ENCODE results near the gene SH3BP5L.

SH3BP5L gene

DNA sequence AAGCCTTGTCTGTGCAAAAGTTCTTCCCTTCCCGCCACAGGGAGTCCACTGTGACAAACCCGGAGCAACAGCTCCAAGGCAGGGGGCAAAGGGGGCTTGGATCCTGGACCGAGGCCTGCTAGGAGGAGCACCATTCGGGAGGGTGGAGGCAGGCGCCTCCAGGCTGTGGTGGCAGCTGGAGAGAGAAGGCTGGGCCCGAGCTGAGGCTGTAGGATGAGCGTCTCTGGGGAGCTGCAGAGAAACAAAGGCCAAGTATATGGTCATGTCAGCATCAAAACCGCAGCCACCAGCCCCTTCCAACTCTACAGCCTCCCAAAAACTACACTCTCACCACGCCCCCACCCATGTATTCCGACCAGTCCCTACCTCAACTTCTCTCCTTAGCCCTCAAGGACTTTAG lies 579 bp downstream of the SH3BP5L start:
- DNase-seq = no peak

GRCh38 chr1:248824701-248825100 lies 1.0 kb downstream of the SH3BP5L start:
- no peak for DNase-seq

DNA sequence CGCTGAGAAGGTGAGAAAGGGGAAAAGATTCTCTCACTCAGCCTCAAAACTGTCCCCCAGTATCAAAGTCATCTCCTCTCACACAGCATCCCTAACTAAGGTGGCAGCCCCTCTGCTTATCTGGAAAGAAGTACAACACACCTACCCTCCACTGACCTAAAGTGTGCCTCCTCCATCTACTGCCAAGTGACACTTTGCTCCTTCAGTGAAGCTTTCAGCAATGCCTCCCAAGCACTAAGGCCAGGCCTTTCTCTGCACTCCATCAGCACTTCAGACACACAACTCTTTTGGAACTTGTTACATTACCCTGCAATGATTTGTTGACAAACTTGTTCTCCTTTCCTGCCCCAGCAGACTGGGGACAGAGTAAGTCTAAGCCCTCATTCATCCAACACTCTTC lies 1.4 kb downstream of the SH3BP5L start:
- no peak for DNase-seq

GRCh38 chr1:248823517-248824001 lies 2.2 kb downstream of the SH3BP5L start:
- DNase-seq = no peak

GRCh38 chr1:248822148-248823032 lies 3.3 kb downstream of the SH3BP5L start:
- no peak for DNase-seq

GRCh38 chr1:248821641-248822040 lies 4.1 kb downstream of the SH3BP5L start:
- no peak for DNase-seq

- DNase-seq = no peak
Observed at GRCh38 chr1:248821101-248821500, 4.6 kb downstream of the SH3BP5L start.

- DNase-seq = no peak
Observed at GRCh38 chr1:248820041-248820585, 5.6 kb downstream of the SH3BP5L start.

- no peak for DNase-seq
Observed at GRCh38 chr1:248818505-248819374, 7.0 kb downstream of the SH3BP5L start.

DNA sequence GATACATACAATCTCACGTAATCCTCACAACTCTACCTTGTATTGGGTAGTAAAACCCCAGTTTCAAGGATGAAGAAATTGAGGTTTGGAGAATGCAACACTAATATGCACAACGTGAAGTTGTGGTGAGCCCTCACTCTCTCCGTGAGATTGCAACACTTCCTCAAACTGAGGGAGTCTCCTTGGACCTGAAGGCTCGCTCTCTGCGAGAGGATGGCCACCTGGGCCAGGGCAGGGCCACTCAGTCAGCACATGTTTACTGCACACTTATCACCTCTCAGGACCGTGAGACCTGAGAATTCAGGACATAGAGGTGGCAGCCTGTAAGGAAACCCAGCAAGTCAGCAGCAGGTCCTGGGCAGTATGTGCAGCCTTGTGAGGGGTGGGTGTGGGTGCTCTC lies 8.7 kb downstream of the SH3BP5L start:
- no peak for DNase-seq

DNA sequence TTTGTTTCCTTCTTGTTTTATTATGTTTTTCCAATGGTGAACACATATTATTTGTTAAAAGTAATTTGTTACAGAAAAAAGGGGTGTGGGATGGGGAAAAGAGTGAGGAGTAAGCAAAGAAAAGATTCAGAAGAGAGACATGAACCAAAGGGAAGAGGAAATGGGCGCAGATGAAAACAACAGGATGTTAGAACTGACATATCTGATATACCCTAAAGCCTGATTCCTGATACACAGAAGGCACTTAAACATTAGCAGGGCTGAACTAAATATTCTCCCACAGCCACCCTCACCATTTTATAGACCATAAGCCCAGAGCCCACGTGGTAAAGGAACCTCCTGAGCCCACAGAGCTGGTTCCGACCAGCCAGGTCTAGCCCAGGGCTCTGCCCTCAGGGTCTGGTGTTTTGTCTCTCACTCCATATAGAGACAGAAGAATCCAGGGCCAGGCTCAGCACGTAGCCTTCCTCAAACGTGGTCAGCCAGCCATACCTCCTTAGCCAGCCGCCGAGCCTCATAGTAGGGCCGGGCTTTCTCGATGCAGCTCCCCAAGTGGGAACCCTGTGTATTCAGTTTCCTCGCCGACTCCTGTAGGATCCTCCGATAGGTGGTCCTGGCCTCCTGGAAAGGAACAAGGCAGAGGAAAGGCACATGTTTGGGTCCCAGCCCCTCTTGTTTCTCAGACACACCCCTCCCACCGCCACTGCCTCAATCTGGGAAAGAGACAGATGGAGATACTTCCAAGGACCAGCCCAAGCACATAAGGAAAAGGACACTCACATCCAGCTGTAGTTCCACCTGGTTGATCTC lies 9.5 kb downstream of the SH3BP5L start:
- no peak for DNase-seq

GRCh38 chr1:248815407-248816034 lies 10.2 kb downstream of the SH3BP5L start:
- DNase-seq = no peak

DNA sequence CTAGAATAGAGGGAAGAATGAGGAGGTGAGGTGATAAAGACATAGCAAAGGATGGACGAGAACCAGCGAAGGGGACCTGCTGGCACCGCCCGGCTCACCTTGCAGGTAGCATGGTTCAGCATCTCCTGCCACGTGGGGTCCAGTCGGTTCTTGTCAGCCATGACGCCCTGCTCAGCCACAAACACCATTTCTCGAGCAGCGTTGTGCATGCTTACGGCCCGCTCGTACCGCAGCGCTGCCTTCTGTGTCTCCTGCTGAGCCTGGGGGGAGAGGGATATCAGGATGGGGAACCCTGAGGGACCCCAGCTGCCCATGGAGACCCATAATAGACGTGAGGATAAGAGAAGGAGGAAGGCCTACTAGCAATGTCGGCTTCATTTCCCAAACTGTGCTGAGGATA lies 11.4 kb downstream of the SH3BP5L start:
- no peak for DNase-seq

DNA sequence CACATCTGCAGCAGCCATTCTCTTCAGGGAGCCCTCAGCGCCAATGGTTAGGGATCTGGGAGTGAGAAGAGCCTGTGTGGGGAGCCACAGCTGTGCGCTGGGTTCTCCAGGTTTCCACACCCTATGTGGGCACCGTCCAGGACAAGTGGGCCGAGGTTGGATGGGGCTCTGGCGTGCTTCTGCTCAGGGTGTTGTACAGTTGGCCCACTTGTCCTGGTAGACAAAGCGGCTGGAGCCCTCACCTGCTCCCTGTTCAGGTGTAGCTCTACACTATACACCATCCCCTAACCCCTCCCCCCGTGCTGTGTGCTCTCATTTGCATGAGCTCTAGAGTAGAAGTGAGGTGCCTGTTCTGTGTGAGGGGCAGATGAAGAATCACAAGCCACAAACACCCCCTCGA lies 12.2 kb downstream of the SH3BP5L start:
- DNase-seq = no peak

DNA sequence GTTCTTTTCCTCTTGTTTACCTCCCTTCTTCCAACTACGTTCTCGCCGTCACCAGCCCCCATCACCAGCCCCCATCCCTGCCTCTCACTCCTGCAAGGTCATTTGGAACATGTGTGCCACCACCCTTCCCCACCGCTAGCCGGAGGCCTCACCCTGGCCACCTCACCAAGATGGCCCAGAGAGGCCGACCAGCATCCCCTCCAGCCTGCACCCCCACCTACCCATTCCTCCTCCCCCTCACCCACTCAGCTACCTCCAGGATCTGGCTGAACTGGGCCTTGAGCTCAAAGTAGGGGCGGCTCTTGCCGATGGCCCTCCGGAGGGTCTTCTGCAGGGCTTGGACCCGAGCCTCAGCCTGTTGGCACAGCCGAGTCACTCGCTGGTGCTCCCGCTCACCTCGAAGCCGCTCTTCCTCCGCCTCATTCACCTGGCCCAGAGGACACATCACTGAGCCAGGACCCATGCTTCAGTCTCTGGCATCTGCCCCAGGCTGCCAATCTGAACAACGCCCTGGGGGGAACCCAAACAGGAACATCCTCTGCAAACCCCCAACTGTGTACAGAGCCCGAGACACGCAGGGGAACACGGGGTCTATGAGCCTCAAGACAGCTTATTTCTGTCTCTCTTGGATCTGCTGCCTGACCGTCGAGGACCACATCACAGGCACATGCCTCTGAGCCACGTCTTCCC lies 12.8 kb downstream of the SH3BP5L start:
- no peak for DNase-seq

DNA sequence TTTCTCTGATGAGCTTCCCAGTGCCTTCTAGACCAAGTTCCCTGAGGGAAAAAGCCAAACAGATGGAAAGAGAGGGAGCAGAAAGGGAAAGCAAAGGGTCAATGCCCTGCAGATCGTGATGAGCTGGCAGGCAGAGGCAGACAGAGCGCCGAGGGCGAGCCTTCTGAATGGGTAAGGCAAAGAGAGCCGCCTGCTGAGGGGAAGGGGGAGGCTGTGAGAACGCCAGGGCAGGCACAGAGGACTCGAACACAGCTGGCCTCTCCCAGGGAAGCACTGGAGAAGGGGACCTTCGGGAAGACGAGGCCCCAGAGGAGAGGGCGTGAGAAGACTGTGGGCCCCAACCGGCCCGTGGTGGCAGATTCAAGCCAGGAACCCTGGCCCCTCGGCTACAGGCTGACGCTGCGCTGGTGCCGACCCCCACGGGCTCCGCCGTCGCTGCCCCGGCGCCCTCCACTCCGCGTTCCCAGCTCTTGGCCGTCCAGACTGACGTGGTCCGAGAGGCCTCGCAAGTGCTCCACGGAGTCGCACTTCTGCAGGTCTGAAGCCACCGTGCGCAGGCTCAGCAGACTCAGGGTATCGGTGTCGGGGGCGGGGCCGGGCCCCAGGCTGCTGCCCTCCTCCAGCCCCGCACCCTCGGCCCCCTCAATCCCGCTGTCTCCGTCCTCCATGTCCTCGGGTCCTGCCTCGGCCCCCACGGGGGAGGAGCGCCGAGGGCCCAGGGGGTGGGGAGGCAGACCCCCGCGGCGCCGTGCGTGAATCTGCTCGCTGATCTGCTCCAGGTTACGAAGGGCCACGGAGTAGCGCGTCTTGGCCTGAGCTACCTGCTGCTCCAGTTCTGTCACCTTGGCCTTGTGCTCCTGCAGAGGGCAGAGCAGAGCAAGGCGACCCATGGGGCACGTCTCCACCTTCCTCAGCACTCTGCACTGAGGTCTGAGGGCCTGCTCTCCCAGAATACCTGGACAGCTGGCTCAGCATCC lies 13.9 kb downstream of the SH3BP5L start:
- no peak for DNase-seq

- no peak for DNase-seq
Observed at GRCh38 chr1:248810727-248811513, 14.8 kb downstream of the SH3BP5L start.

DNA sequence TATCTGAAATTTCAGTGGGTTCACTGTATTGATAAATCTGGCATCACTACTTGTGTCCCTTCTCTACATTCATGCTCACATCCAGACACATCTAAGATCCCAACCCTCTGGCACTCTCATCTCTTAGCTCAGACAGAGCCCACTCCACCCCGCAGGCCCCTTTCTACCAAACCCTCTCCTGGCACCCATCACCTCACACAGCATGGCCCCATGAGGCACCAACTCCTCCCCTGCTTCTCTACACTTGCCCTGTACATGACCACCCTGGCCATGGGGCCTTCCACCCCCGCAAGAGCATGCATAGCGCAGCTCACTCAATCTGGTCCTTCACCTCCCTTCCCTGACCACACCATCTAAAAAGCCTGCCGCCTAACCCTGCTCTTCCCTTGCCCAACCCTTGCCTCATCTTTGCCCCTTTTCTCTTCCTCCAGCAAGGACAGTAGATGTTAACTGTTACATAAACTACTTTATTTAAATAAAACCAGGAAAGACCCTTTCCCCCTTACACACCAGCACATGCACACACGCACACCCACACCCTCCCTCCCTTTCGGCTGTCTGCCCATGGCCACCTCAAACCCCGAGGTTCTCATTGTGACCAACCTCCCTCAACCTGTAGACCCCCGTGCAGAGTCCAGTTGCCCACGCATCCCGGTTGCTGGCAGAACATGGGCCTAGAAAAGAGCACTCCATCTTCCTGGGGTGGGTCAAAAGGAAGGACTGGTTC lies 15.6 kb downstream of the SH3BP5L start:
- no peak for DNase-seq

GRCh38 chr1:248808876-248809275 lies 16.8 kb downstream of the SH3BP5L start:
- DNase-seq = no peak
